GM12878 (cell line): ENCODE measurements around the gene REEP3.

Experiments
- CBFB ChIP-seq: IDR thresholded peaks from 2 replicates; pipeline ENCODE4 v1.6.1; 2016; ENCODE audit warnings: antibody characterized with exemption, low read depth
- HDAC6 ChIP-seq: fragments of 200-600 bp; sonication (generic); IDR thresholded peaks from one replicate; pipeline ENCODE4 v1.8.0; 2017; ENCODE audit warnings: antibody characterized with exemption; ENCODE audit not compliant: unreplicated experiment
- MAX ChIP-seq: IDR thresholded peaks from 2 replicates; pipeline ENCODE4 v1.6.1; 2012; ENCODE audit warnings: low read depth, low read length, improper control_type of control experiment
- MEF2B ChIP-seq: fragments of 450-650 bp; IDR thresholded peaks from 2 replicates; pipeline ENCODE4 v1.6.1; 2018; ENCODE audit warnings: mild to moderate bottlenecking, moderate library complexity; ENCODE audit not compliant: partially characterized antibody, poor library complexity, severe bottlenecking
- POLR2AphosphoS5 ChIP-seq: IDR thresholded peaks from 2 replicates; pipeline ENCODE4 v1.6.1; 2011; ENCODE audit warnings: mild to moderate bottlenecking, low read length, inconsistent platforms
- SREBF2 ChIP-seq: IDR thresholded peaks from 2 replicates; pipeline ENCODE4 v1.6.1; 2012; ENCODE audit warnings: mild to moderate bottlenecking, low read length

GRCh38 chr10:63651864-63652263 is 130.7 kb downstream of the REEP3 start:
- TF ChIP-seq CBFB (no peak), MAX (no peak), HDAC6 (no peak), POLR2AphosphoS5 (no peak), SREBF2 (no peak), MEF2B (no peak)
